IMR-90 (cell line): ENCODE measurements around the gene PLCXD1.

ENCODE experiments used
- CTCF ChIP-seq: conservative IDR thresholded peaks from 2 replicates; pipeline ENCODE4 v1.5.1; 2012; ENCODE audit warnings: mild to moderate bottlenecking, low read depth, low read length, improper control_type of control experiment
- MAFK ChIP-seq: IDR thresholded peaks from 2 replicates; pipeline ENCODE4 v1.6.1; 2012; ENCODE audit warnings: low read depth, low read length, improper control_type of control experiment
- NFE2L2 ChIP-seq: fragments of 150-350 bp; IDR thresholded peaks from 2 replicates; pipeline ENCODE4 v1.6.1; 2016; ENCODE audit warnings: low read depth, mild to moderate bottlenecking, low read length
- POLR2A ChIP-seq: IDR thresholded peaks from 2 replicates; pipeline ENCODE4 v1.6.1; 2012; ENCODE audit warnings: mild to moderate bottlenecking, low read depth, low read length
- RAD21 ChIP-seq: IDR thresholded peaks from 2 replicates; pipeline ENCODE4 v1.6.1; 2012; ENCODE audit warnings: low read length, improper control_type of control experiment
- RCOR1 ChIP-seq: IDR thresholded peaks from 2 replicates; pipeline ENCODE4 v1.6.1; 2012; ENCODE audit warnings: mild to moderate bottlenecking, low read length, improper control_type of control experiment; ENCODE audit not compliant: insufficient replicate concordance
- USF2 ChIP-seq: fragments of 150-350 bp; IDR thresholded peaks from 2 replicates; pipeline ENCODE4 v1.6.1; 2017; ENCODE audit warnings: mild to moderate bottlenecking, antibody characterized with exemption, low read length, low read depth

DNA sequence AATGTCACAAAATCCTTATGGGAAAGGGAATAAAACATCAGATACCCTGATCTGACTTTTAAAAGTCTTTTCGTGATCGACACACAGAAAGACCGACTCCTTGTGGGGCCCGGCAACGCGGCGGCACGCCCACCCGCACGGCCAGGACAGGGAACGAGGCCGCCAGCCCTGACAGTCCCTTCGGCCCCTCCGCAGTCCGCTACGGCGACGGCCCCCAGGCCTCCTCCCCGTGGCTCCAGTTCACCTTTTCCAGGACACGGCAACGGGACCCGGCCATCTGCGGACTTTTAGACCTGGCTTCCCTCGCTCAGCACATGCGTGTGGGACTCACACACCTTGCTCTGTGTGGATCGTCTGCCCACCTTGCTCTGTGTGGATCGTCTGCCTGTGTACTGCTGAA lies 71.0 kb downstream of the PLCXD1 start:
- no peak for TF ChIP-seq USF2
- TF ChIP-seq RAD21: no peak
- no peak for TF ChIP-seq CTCF
- TF ChIP-seq MAFK: no peak
- TF ChIP-seq POLR2A: no peak
- TF ChIP-seq RCOR1: no peak
- TF ChIP-seq NFE2L2: no peak
